ENCODE data around the gene KIF26B. TPM values are rescaled to one million over a fixed set of nuclear protein-coding genes. Genes with fewer than 3 reads are reported as not detected.
A peak's percentile ranks its signal among the peaks of the same experiment; 100 is the strongest.

KIF26B gene
- total RNA-seq, 4 donors from 2014 or later: 3.6 to 7.0 (median 5.2) TPM

GRCh38 chr1:245561665-245562234, 407.0 kb downstream of the KIF26B start:
- TF ChIP-seq EP300 (IDR thresholded peaks at IDR 0.05) (no peak), POLR2AphosphoS5 (IDR thresholded peaks at IDR 0.05) (no peak), POLR2A (IDR thresholded peaks at IDR 0.05) (no peak), CTCF (IDR thresholded peaks at IDR 0.05) (no peak)
- Histone ChIP-seq H3K36me3 (no peaks in the 10 kb centered on the region), H3K4me1 (no peaks in the 10 kb centered on the region), H3K9me3 (no peaks in the 10 kb centered on the region), H3K27me3 (no peaks in the 10 kb centered on the region), H3K27ac (no peak overlapping the region), H3K4me3 (no peak overlapping the region)
- DNase-seq (ENCODE audit: low spot score in 2 of 2): no peak
- WGBS: 89% methylated on average over 10 of the region's 10 CpGs

- no peak for TF ChIP-seq EP300 (IDR thresholded peaks at IDR 0.05)
- no peak for TF ChIP-seq POLR2A (IDR thresholded peaks at IDR 0.05)
- no peak for TF ChIP-seq POLR2AphosphoS5 (IDR thresholded peaks at IDR 0.05)
- TF ChIP-seq CTCF (IDR thresholded peaks at IDR 0.05): no peak
- 76% methylated on average over 2 of the region's 2 CpGs for WGBS
- no peaks in the 10 kb centered on the region for H3K9me3 ChIP-seq
Measured at GRCh38 chr1:245566134-245566533, 411.3 kb downstream of the KIF26B start.

GRCh38 chr1:245566952-245567351, 412.2 kb downstream of the KIF26B start:
- Histone ChIP-seq H3K27me3 (no peaks in the 10 kb centered on the region), H3K27ac (no peak overlapping the region), H3K4me1 (no peaks in the 10 kb centered on the region), H3K9me3 (no peaks in the 10 kb centered on the region), H3K36me3 (no peaks in the 10 kb centered on the region), H3K4me3 (no peak overlapping the region)
- WGBS: 37% methylated on average over 6 of the region's 6 CpGs
- TF ChIP-seq EP300 (IDR thresholded peaks at IDR 0.05): no peak
- no peak for TF ChIP-seq POLR2AphosphoS5 (IDR thresholded peaks at IDR 0.05)
- TF ChIP-seq CTCF (IDR thresholded peaks at IDR 0.05): no peak
- TF ChIP-seq POLR2A (IDR thresholded peaks at IDR 0.05): no peak
- DNase-seq (ENCODE audit: low spot score in 2 of 2): no peak

More at GRCh38 chr1:245566134-245566533, 411.3 kb downstream of the KIF26B start:
- H3K27me3 ChIP-seq: no peaks in the 10 kb centered on the region
- DNase-seq (ENCODE audit: low spot score in 2 of 2): no peak
- no peaks in the 10 kb centered on the region for H3K36me3 ChIP-seq
- H3K4me1 ChIP-seq: no peaks in the 10 kb centered on the region
- no peak overlapping the region for H3K4me3 ChIP-seq
- H3K27ac ChIP-seq: no peak overlapping the region

- H3K9me3 ChIP-seq: no peaks in the 10 kb centered on the region
- WGBS: 80% methylated on average over 11 of the region's 11 CpGs
- H3K4me3 ChIP-seq: no peak overlapping the region
- no peak for DNase-seq (ENCODE audit: low spot score in 2 of 2)
- no peaks in the 10 kb centered on the region for H3K36me3 ChIP-seq
- no peak for TF ChIP-seq POLR2A (IDR thresholded peaks at IDR 0.05)
- no peak for TF ChIP-seq POLR2AphosphoS5 (IDR thresholded peaks at IDR 0.05)
- TF ChIP-seq EP300 (IDR thresholded peaks at IDR 0.05): no peak
- no peak for TF ChIP-seq CTCF (IDR thresholded peaks at IDR 0.05)
- H3K27me3 ChIP-seq: no peaks in the 10 kb centered on the region
- no peak overlapping the region for H3K27ac ChIP-seq
- H3K4me1 ChIP-seq: no peaks in the 10 kb centered on the region
Measured at GRCh38 chr1:245571815-245572294, 417.1 kb downstream of the KIF26B start.

GRCh38 chr1:245572709-245573108, 417.9 kb downstream of the KIF26B start:
- no peaks in the 10 kb centered on the region for H3K9me3 ChIP-seq
- DNase-seq (ENCODE audit: low spot score in 2 of 2): peak in 1 of 2 donors; percentile 9
- H3K4me3 ChIP-seq: no peak overlapping the region
- no peaks in the 10 kb centered on the region for H3K27me3 ChIP-seq
- no peaks in the 10 kb centered on the region for H3K36me3 ChIP-seq
- WGBS: 82% methylated on average over 7 of the region's 7 CpGs
- H3K4me1 ChIP-seq: no peaks in the 10 kb centered on the region
- H3K27ac ChIP-seq: no peak overlapping the region
- TF ChIP-seq CTCF (IDR thresholded peaks at IDR 0.05) (no peak), EP300 (IDR thresholded peaks at IDR 0.05) (no peak), POLR2AphosphoS5 (IDR thresholded peaks at IDR 0.05) (no peak), POLR2A (IDR thresholded peaks at IDR 0.05) (no peak)

Data from suprapubic skin (tissue), 4 donors.